ENCODE measurements around the gene MTMR3. TPM values are rescaled to one million over a fixed set of nuclear protein-coding genes. Genes with fewer than 3 reads are reported as not detected.

The MTMR3 gene
- total and polyA plus RNA-seq, 2 donors (not counting 1 experiment from before 2014, with no cell fraction given), result 31.7 to 67.8 TPM

DNA sequence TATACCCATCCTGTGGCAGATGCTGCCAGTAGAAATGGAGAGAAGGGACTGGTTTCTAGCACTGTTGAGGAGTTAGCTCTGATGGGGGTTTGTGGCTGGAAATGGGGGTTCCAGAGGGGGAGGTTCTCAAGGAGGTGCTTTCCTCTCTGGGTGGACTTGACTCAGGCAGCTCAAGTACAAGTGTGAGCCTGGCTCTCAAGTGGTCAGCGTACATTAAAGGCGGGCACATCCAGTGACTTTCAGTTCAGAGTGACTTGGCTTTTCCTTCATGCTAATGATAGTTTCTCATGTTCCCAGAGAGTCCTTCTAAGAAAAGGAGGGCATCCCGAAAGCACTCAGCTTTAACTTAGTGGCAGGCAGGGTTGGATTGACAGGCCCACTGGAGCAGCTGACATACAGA lies 138.4 kb downstream of the MTMR3 start:
- DNase-seq, result no peak
- ATAC-seq (ENCODE audit: low read depth), result no peak

DNA sequence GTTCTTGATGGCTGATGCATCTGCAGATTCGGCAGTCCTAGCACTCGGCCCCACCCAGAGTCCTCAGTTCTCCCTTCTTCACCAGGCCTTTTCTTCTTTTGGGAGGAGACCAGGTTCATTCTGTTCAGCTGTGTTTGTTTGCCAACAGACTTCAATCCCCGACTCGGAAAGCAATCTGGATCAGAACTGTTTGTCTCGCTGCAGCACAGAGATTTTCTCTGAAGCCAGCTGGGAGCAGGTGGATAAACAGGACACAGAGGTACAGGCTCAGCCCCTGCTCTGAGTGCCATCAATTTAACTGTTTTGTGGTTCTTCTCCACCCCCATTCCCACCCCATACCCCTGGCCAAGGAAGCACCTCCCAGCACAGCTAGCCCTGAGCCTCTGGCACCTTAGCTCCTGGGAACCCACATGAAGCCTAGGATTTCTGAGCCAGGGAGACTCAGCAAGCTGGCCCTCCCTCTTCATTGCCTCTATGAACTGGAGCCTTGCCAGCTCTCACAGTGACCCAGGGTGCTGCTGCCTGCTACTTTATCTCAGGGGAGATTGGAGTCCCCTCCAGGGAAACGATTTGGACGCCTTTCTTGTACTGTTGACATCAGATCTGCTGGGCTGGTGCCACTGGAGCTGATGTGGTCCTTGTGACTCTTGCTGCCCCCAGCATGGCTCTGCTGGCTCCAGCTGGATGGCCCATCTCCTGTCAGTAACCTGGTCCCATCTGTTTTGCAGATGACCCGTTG lies 139.1 kb downstream of the MTMR3 start:
- no peaks in the 10 kb centered on the region for H3K9me3 ChIP-seq (ENCODE audit: control extremely low read depth in 1 of 3, control insufficient read depth in 2 of 3, insufficient read depth in 1 of 3, low read length in 2 of 3)
- no peak overlapping the region for H3K27ac ChIP-seq (ENCODE audit: low read length in 2 of 2)
- Mint-ChIP-seq H3K27ac (no peak overlapping the region), H3K4me3 (no peak overlapping the region), H3K27me3 (no peaks in the 10 kb centered on the region), H3K9me3 (ENCODE audit: insufficient read depth) (no peaks in the 10 kb centered on the region), H3K4me1 (no peaks in the 10 kb centered on the region)
- H3K79me2 ChIP-seq (ENCODE audit: control insufficient read depth, insufficient read depth, low read length), result no peaks in the 10 kb centered on the region
- ChIA-PET CTCF (interaction anchor here (0.6 to 1.8 kb wide), 2 partner anchors 17 to 36 kb away, joined by 4 to 8 read pairs; no protein-coding TSS in a partner anchor), POLR2A (no interaction called here)
- H3K9ac ChIP-seq (ENCODE audit: low read length), result no peak overlapping the region
- ATAC-seq (ENCODE audit: low read depth), result no peak
- no peak for TF ChIP-seq EZH2 (IDR thresholded peaks at IDR 0.05; ENCODE audit: borderline replicate concordance, insufficient read depth, low read depth, low read length, poor library complexity, severe bottlenecking)
- TF ChIP-seq, protein P1, sequence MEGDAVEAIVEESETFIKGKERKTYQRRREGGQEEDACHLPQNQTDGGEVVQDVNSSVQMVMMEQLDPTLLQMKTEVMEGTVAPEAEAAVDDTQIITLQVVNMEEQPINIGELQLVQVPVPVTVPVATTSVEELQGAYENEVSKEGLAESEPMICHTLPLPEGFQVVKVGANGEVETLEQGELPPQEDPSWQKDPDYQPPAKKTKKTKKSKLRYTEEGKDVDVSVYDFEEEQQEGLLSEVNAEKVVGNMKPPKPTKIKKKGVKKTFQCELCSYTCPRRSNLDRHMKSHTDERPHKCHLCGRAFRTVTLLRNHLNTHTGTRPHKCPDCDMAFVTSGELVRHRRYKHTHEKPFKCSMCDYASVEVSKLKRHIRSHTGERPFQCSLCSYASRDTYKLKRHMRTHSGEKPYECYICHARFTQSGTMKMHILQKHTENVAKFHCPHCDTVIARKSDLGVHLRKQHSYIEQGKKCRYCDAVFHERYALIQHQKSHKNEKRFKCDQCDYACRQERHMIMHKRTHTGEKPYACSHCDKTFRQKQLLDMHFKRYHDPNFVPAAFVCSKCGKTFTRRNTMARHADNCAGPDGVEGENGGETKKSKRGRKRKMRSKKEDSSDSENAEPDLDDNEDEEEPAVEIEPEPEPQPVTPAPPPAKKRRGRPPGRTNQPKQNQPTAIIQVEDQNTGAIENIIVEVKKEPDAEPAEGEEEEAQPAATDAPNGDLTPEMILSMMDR (IDR thresholded peaks at IDR 0.05), result no peak
- H3K27me3 ChIP-seq (replicated peaks in 1 of 4; ENCODE audit: control extremely low read depth in 1 of 4, control insufficient read depth in 3 of 4, insufficient read depth in 4 of 4, low read length in 3 of 4), result no peaks in the 10 kb centered on the region
- H3K4me2 ChIP-seq (replicated peaks; ENCODE audit: low read depth, low read length, poor library complexity, severe bottlenecking), result no peak overlapping the region
- DNase-seq, result no peak
- intact Hi-C loops (cut with micrococcal nuclease), result no loop called here
- no peaks in the 10 kb centered on the region for H3K4me1 ChIP-seq (ENCODE audit: control insufficient read depth in 2 of 2, insufficient read depth in 2 of 2, low read length in 2 of 2)
- no peaks in the 10 kb centered on the region for H4K20me1 ChIP-seq (ENCODE audit: control insufficient read depth, insufficient read depth, low read length, poor library complexity, severe bottlenecking)
- H3K36me3 ChIP-seq (replicated peaks in 1 of 2; ENCODE audit: control extremely low read depth in 1 of 2, control insufficient read depth in 1 of 2, extremely low read depth in 1 of 2, insufficient read depth in 2 of 2, low read length in 1 of 2), result peaks cover under 1 to 91% of the 10 kb centered on the region in 2 experiments
- no peak overlapping the region for H3K4me3 ChIP-seq (ENCODE audit: control extremely low read depth in 1 of 5, extremely low read depth in 1 of 5, insufficient read depth in 1 of 5, low read depth in 2 of 5, low read length in 4 of 5)
- H2AFZ ChIP-seq (ENCODE audit: insufficient read depth, low read depth, low read length, poor library complexity, severe bottlenecking), result no peak overlapping the region
- 96% methylated on average over 8 of the region's 8 CpGs for WGBS (ENCODE audit: insufficient coverage)

More for the DNA sequence above, 138.4 kb downstream of the MTMR3 start:
- H3K9ac ChIP-seq (ENCODE audit: low read length), result no peak overlapping the region
- H3K4me3 ChIP-seq (ENCODE audit: control extremely low read depth in 1 of 5, extremely low read depth in 1 of 5, insufficient read depth in 1 of 5, low read depth in 2 of 5, low read length in 4 of 5), result no peak overlapping the region
- no peaks in the 10 kb centered on the region for H3K4me1 ChIP-seq (ENCODE audit: control insufficient read depth in 2 of 2, insufficient read depth in 2 of 2, low read length in 2 of 2)
- ChIA-PET POLR2A (no interaction called here), CTCF (interaction anchor here (1.3 kb wide), 1 partner anchor 17 kb away, joined by 5 read pairs; no protein-coding TSS in a partner anchor)
- H3K27ac ChIP-seq (ENCODE audit: low read length in 2 of 2), result no peak overlapping the region
- WGBS (ENCODE audit: insufficient coverage), result 97% methylated on average over 3 of the region's 3 CpGs
- no peaks in the 10 kb centered on the region for H3K9me3 Mint-ChIP-seq (ENCODE audit: insufficient read depth)
- intact Hi-C loops (cut with micrococcal nuclease), result no loop called here
- no peak overlapping the region for H3K27ac Mint-ChIP-seq
- H3K27me3 ChIP-seq (replicated peaks in 1 of 4; ENCODE audit: control extremely low read depth in 1 of 4, control insufficient read depth in 3 of 4, insufficient read depth in 4 of 4, low read length in 3 of 4), result no peaks in the 10 kb centered on the region
- no peaks in the 10 kb centered on the region for H4K20me1 ChIP-seq (ENCODE audit: control insufficient read depth, insufficient read depth, low read length, poor library complexity, severe bottlenecking)
- no peaks in the 10 kb centered on the region for H3K4me1 Mint-ChIP-seq
- peaks cover 0 to 91% of the 10 kb centered on the region in 2 experiments for H3K36me3 ChIP-seq (replicated peaks in 1 of 2; ENCODE audit: control extremely low read depth in 1 of 2, control insufficient read depth in 1 of 2, extremely low read depth in 1 of 2, insufficient read depth in 2 of 2, low read length in 1 of 2)
- H3K4me2 ChIP-seq (replicated peaks; ENCODE audit: low read depth, low read length, poor library complexity, severe bottlenecking), result no peak overlapping the region
- H3K4me3 Mint-ChIP-seq, result no peak overlapping the region
- no peak for TF ChIP-seq EZH2 (IDR thresholded peaks at IDR 0.05; ENCODE audit: borderline replicate concordance, insufficient read depth, low read depth, low read length, poor library complexity, severe bottlenecking)
- TF ChIP-seq, protein P1 (IDR thresholded peaks at IDR 0.05), result no peak
- H3K9me3 ChIP-seq (ENCODE audit: control extremely low read depth in 1 of 3, control insufficient read depth in 2 of 3, insufficient read depth in 1 of 3, low read length in 2 of 3), result no peaks in the 10 kb centered on the region
- H3K79me2 ChIP-seq (ENCODE audit: control insufficient read depth, insufficient read depth, low read length), result no peaks in the 10 kb centered on the region
- no peak overlapping the region for H2AFZ ChIP-seq (ENCODE audit: insufficient read depth, low read depth, low read length, poor library complexity, severe bottlenecking)
- no peaks in the 10 kb centered on the region for H3K27me3 Mint-ChIP-seq
